Measurements from ENCODE around the gene SNTB2. TPM values are rescaled to one million over a fixed set of nuclear protein-coding genes. Genes with fewer than 3 reads are reported as not detected.

The SNTB2 gene
- total and polyA plus RNA-seq, 2 donors (not counting 3 experiments of a cell fraction or from before 2014, with no cell fraction given): 24.9 to 73.7 TPM

DNA sequence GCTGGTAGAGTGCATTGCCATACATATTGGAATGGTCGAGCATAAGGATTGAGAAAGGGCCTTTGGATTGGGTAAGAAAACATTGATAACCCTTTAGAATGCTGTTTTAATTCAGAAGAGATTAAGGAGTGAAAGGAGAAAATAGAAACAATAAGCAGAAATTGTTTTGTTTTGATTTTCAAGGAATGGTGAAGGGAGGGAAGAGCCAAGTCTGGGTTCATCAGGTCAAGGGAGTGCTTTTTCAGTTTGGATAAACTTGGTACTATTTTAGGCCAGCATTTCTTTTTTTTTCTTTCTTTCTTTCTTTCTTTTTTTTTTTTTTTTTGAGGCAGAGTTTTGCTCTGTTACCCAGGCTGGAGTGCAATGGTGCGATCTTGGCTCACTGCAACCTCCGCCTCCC lies 50.3 kb downstream of the SNTB2 start:
- Histone ChIP-seq H3K4me3 (replicated peaks in 1 of 3; ENCODE audit: insufficient read depth in 1 of 3, low read depth in 1 of 3, low read length in 3 of 3) (no peak overlapping the region), H3K9me3 (replicated peaks; ENCODE audit: control insufficient read depth, insufficient read depth, low read length) (no peaks in the 10 kb centered on the region), H3K9me1 (replicated peaks; ENCODE audit: control insufficient read depth, extremely low read depth, insufficient read depth, low read length) (no peaks in the 10 kb centered on the region), H3K27ac (ENCODE audit: insufficient read depth, low read depth, low read length) (no peak overlapping the region), H3K27me3 (ENCODE audit: control insufficient read depth in 2 of 2, insufficient read depth in 2 of 2, low read length in 2 of 2) (no peaks in the 10 kb centered on the region), H3K36me3 (ENCODE audit: control insufficient read depth in 2 of 2, extremely low read depth in 1 of 2, insufficient read depth in 2 of 2, low read length in 2 of 2) (no peaks in the 10 kb centered on the region), H3K4me1 (ENCODE audit: control insufficient read depth, extremely low read depth, insufficient read depth, low read length) (peaks cover 16% of the 10 kb centered on the region), H2AFZ (ENCODE audit: low read depth, low read length) (no peak overlapping the region), H3K9ac (replicated peaks; ENCODE audit: extremely low read depth, insufficient read depth, low read length) (no peak overlapping the region), H3K4me2 (ENCODE audit: insufficient read depth, low read length) (no peak overlapping the region), H3K79me2 (ENCODE audit: control insufficient read depth, insufficient read depth, low read length) (peaks cover 83% of the 10 kb centered on the region), H4K20me1 (replicated peaks; ENCODE audit: control insufficient read depth, extremely low read depth, insufficient read depth, low read length) (no peaks in the 10 kb centered on the region)
- intact Hi-C loops (cut with micrococcal nuclease): no loop called here
- CTCF ChIA-PET: interaction anchor here (1.4 kb wide), 1 partner anchor 87 kb away, joined by 3 read pairs; no protein-coding TSS in a partner anchor
- FAIRE-seq: no peak
- BruUV-seq (replicated peaks): no TSS peak
- dilution Hi-C loops (cut with MboI; ENCODE audit: extremely low pct_ligation_motif_present, low sequenced_read_pairs): no loop called here
- TF ChIP-seq, protein P1, sequence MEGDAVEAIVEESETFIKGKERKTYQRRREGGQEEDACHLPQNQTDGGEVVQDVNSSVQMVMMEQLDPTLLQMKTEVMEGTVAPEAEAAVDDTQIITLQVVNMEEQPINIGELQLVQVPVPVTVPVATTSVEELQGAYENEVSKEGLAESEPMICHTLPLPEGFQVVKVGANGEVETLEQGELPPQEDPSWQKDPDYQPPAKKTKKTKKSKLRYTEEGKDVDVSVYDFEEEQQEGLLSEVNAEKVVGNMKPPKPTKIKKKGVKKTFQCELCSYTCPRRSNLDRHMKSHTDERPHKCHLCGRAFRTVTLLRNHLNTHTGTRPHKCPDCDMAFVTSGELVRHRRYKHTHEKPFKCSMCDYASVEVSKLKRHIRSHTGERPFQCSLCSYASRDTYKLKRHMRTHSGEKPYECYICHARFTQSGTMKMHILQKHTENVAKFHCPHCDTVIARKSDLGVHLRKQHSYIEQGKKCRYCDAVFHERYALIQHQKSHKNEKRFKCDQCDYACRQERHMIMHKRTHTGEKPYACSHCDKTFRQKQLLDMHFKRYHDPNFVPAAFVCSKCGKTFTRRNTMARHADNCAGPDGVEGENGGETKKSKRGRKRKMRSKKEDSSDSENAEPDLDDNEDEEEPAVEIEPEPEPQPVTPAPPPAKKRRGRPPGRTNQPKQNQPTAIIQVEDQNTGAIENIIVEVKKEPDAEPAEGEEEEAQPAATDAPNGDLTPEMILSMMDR (IDR thresholded peaks at IDR 0.05; ENCODE audit: extremely low read depth in 1 of 2, insufficient read depth in 1 of 2, low read depth in 1 of 2, low read length in 2 of 2): no peak
- TF ChIP-seq FOS (IDR thresholded peaks at IDR 0.05; ENCODE audit: borderline replicate concordance, insufficient read depth, low read length) (no peak), POLR2AphosphoS5 (IDR thresholded peaks at IDR 0.05; ENCODE audit: insufficient read depth, low read depth, low read length) (no peak), GATA2 (IDR thresholded peaks at IDR 0.05; ENCODE audit: insufficient read depth, insufficient read length, low read depth, low read length) (no peak)
- no peak for DNase-seq (ENCODE audit: low read depth, low spot score)
- POLR2A ChIA-PET: no interaction called here

DNA sequence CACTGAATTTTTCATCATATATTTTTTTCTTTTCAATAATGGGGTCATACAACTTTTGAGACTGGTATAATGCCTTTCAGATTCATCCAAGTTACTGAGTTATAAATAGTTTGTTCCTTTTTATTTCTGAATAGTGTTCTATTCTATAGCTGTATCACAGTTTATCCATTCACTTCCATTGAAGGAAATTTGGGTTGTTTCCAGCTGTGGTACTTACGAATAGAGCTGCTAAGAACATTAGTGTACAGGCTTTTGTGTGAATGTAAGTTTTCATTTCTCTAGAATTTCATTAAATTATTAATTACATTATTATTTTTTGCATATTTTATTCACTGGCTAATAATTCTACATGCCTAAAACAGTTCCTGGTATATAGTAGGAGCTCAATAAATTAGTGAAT lies 52.9 kb downstream of the SNTB2 start:
- DNase-seq (ENCODE audit: low read depth, low spot score) (no peak), FAIRE-seq (no peak)
- H3K79me2 ChIP-seq (ENCODE audit: control insufficient read depth, insufficient read depth, low read length): peaks cover 79% of the 10 kb centered on the region
- H3K4me1 ChIP-seq (ENCODE audit: control insufficient read depth, extremely low read depth, insufficient read depth, low read length): peaks cover 11% of the 10 kb centered on the region
- H3K36me3 ChIP-seq (ENCODE audit: control insufficient read depth in 2 of 2, extremely low read depth in 1 of 2, insufficient read depth in 2 of 2, low read length in 2 of 2): no peaks in the 10 kb centered on the region
- no peaks in the 10 kb centered on the region for H3K9me3 ChIP-seq (replicated peaks; ENCODE audit: control insufficient read depth, insufficient read depth, low read length)
- no TSS peak for BruUV-seq (replicated peaks)
- no peak overlapping the region for H3K4me2 ChIP-seq (ENCODE audit: insufficient read depth, low read length)
- ChIA-PET POLR2A (interaction anchor here (0.6 kb wide), 1 partner anchor 113 kb away, joined by 3 read pairs; no protein-coding TSS in a partner anchor), CTCF (interaction anchor here (0.8 to 1.3 kb wide), 5 partner anchors 11 to 90 kb away, joined by 3 to 5 read pairs (median 4); no protein-coding TSS in a partner anchor)
- peaks cover 3% of the 10 kb centered on the region for H4K20me1 ChIP-seq (replicated peaks; ENCODE audit: control insufficient read depth, extremely low read depth, insufficient read depth, low read length)
- H3K4me3 ChIP-seq (replicated peaks in 1 of 3; ENCODE audit: insufficient read depth in 1 of 3, low read depth in 1 of 3, low read length in 3 of 3): no peak overlapping the region
- intact Hi-C loops (cut with micrococcal nuclease): no loop called here
- H3K27ac ChIP-seq (ENCODE audit: insufficient read depth, low read depth, low read length): no peak overlapping the region
- H3K9ac ChIP-seq (replicated peaks; ENCODE audit: extremely low read depth, insufficient read depth, low read length): no peak overlapping the region
- no peak overlapping the region for H2AFZ ChIP-seq (ENCODE audit: low read depth, low read length)
- dilution Hi-C loops (cut with MboI; ENCODE audit: extremely low pct_ligation_motif_present, low sequenced_read_pairs): no loop called here
- no peaks in the 10 kb centered on the region for H3K27me3 ChIP-seq (ENCODE audit: control insufficient read depth in 2 of 2, insufficient read depth in 2 of 2, low read length in 2 of 2)
- TF ChIP-seq, protein P2, sequence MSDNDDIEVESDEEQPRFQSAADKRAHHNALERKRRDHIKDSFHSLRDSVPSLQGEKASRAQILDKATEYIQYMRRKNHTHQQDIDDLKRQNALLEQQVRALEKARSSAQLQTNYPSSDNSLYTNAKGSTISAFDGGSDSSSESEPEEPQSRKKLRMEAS (IDR thresholded peaks at IDR 0.05; ENCODE audit: insufficient read depth, insufficient read length): no peak
- TF ChIP-seq MYC (IDR thresholded peaks at IDR 0.05; ENCODE audit: low read depth, low read length): no peak
- no peaks in the 10 kb centered on the region for H3K9me1 ChIP-seq (replicated peaks; ENCODE audit: control insufficient read depth, extremely low read depth, insufficient read depth, low read length)

Measured in endothelial cell of umbilical vein (primary cell).